H54 (cell line): ENCODE measurements around the gene GRIK1.

Experiments
- DNase-seq: peaks from one replicate; pipeline ENCODE4 v3.0.0; 2011; ENCODE audit warnings: low spot score, mixed read lengths; ENCODE audit not compliant: insufficient read length
- FAIRE-seq: peaks from 3 replicates; lab custom pipeline; 2011; peaks lifted over from hg19 to GRCh38; lab: Jason Lieb, UNC
- POLR2A ChIP-seq: IDR thresholded peaks from 2 replicates; pipeline ENCODE4 v1.6.1; 2011; ENCODE audit warnings: low read depth, mild to moderate bottlenecking, low read length

Gene GRIK1

DNA sequence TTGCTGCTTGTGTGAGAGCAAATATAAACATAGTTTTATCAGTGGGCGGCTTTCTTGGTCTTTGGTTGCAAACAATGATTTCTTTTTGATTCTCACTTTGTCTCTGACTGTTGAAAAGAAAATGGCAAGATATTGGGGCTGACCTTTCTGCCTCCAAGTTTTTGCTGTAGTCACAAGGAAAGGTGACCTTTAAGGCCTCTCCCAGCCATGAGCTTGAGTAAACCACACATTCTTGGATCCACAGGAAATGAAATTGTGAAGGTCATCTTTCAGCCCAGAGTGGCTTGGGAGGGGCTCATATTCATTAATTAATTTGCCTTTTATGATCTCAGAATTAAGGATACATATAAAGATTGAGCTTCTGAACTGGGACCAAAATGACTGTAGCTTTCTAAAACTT, 399.5 kb downstream of the GRIK1 start:
- no peak for TF ChIP-seq POLR2A
- DNase-seq = no peak
- FAIRE-seq = no peak

DNA sequence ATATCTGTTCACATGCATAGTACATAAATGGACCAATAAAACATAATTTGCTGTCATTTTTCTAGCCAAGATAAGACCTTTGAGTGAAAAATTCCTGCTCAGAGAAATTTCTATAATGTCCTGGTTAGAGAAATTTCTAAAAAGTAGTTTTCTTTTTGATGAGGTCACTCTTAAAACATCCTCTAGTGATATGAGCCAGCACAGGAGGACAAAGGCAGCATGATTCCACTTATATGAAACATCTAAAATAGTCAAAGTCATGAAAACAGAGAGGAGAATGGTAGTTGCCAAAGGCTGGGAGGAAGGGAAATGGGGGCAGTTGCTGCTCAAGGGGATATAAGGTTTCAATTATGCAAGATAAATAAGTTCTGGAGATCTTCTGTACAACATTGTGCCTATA, 401.7 kb downstream of the GRIK1 start:
- TF ChIP-seq POLR2A = no peak
- no peak for FAIRE-seq
- no peak for DNase-seq

DNA sequence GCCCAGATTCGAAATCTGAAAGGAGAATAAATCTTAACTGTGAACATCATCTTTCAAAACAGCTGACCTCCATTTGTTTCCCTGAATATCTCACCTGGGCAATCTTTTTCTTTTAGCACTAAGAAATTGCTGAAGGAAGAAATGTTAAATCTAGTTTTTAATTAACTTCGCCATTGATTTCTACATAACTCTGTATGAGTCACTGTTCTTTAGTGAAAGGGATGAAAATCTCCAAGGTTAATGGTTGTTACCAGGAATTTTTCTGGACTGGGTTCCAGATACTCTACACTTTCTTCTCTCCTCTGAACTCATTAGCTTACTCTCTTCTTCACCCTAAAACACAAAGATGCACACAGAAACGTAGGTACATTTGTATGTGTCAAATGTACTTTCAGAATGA, 405.3 kb downstream of the GRIK1 start:
- TF ChIP-seq POLR2A = no peak
- DNase-seq (no peak), FAIRE-seq (no peak)

DNA sequence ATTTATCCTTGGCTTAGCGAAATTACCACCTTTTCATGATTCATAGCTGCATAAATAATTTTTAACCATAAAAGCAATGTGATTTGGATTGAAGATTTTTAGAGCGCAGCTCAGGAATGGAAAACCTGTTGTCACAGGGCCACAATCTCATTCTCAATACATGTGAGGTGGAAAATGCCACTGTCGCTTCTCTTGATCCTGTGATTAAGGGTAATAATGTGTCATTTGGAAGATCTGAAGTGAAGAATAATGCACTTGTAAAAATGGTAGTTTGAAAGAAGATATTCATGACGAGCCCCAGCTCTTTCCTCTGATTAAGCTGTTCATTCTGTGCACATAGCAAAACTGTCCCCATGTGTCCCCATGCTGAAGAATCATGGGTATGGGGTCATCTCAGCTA, 410.7 kb downstream of the GRIK1 start:
- no peak for FAIRE-seq
- no peak for TF ChIP-seq POLR2A
- no peak for DNase-seq

DNA sequence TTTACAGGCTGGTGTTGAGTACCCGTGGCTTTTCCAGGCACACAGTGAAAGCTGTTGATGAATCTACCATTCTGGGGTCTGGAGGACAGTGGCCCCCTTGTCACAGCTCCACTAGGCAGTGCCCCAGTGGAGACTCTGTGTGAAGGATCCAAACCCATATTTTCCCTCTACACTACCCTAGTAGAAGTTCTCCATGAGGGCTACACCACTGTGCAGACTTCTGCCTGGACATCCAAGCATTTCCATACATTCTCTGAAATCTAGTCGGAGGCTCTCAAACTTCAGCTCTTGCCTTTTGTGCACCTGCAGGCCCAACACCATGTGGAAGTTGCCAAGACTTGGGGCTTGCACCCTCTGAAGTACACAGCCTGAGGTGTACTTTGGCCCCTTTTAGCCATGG, 413.3 kb downstream of the GRIK1 start:
- DNase-seq (no peak), FAIRE-seq (no peak)
- TF ChIP-seq POLR2A = no peak

DNA sequence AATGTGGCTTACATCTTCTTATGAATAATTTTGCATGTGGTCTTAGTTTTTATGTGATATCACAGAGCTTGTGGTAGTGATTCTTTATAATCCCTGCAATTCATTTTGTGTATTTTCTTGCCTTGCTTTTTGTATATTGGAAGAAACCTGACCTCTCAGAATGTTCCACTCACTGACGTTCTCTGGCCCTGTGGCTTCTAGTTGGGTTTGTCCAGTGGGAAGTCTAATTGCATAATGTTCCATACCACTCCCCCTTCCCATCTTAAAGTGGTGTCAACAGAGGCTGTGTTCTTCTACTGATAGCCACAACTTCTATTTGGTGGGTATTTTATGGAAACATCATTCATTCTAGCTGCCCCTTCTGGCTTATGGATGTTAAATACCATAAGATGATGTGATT, 415.7 kb downstream of the GRIK1 start:
- FAIRE-seq (no peak), DNase-seq (no peak)
- no peak for TF ChIP-seq POLR2A

DNA sequence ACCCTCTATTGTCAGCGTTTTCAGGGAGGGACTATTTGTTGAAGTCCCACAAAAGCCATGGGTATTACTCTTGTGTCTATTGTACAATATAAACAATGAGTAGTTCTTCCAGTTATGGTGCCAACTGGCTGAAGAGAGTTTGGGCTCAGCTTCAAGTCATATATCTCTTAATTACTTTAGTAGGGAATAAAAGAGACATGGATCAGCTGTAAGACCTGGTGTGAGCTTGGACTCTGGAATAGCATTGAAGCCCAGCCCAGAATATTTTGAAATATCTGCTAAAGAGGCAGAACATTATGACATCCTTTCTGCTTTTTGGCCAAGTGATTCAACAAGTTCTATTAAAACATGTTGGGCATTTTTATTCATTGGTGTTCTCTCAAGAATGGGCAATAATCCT, 416.1 kb downstream of the GRIK1 start:
- TF ChIP-seq POLR2A = no peak
- FAIRE-seq (no peak), DNase-seq (no peak)

DNA sequence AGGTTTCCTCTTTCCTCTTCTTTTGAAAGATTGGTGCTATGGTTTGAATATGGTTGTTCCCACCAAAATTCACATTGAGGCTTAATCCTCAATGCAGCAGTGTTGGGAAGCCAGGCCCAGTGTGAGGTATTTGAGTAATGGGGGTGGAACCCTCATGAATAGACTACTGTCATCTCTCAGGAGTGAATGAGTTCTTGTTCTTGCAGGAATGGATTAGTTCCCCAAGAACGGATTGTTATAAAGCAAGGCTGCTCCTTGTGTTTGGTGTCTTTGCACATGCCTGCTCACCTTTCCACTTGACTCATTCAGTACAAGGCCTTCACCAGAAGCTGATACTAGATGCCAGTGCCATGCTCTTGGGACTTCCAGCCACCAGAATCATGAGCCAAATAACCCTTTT, 417.9 kb downstream of the GRIK1 start:
- TF ChIP-seq POLR2A = no peak
- FAIRE-seq (no peak), DNase-seq (no peak)

DNA sequence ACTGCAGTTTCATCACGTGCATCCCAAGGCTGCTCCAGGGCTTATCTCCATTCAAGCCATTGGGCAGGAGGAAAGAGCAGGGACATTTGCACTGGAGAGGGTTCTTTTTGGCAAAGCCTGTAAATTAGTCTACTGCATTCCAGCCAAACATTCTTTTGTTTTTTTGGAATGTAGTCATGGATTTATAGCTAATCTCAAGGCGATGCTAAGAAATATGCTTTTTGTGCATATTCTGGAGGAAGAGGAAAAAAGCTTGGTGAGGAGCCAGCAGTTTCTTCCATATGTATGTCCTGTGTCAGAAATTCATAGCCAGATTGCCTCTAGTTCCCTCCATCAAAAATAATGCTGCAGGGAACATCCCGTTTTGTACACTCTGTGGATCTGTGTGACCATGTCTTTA, 419.6 kb downstream of the GRIK1 start:
- FAIRE-seq = no peak
- TF ChIP-seq POLR2A = no peak
- DNase-seq = no peak

DNA sequence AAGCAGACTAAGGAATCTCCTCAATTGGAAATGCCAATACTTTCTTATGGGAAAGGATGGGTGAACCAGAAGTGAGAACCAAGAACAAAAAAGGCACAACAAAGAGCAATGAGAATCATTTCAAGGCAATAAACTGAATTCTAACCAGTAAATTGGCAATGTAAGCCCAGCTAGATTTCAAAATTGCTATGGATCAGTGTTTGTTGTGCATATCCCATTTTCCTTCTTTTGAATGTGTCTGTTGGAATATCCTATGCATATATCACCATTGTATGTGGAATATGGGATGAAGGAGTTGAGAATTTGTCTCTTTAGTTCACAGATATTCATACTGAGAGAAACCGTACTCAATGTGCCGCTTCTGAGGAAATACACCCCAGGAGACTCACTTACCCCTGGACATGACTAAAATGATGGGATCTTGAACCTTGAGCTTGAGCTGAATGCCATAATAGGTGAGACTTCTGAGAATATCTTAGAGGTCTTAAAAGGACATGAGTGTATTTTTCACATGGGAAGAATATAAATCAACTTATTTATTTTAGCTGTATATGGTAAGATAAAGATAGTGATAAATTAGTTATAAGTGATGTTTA, 425.0 kb downstream of the GRIK1 start:
- FAIRE-seq = no peak
- no peak for TF ChIP-seq POLR2A

DNA sequence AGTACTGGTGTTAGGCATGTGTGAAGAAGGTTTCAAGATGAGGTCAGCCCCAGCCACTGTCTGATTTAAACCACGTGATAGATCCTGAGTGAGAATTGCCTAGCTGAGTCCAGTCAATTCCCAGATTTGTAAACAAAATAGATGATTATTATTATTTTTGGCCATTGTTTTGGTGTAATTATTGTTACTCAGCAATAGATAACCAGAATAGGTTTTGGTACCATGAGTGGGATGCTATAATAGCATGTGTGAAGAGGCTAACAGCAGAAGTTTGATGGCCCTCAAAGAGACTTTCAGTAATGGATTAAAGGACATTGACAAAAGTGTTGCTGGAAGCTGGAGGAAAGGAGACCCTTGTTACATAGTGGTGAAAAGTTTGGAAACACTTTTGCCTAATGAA, 426.3 kb downstream of the GRIK1 start:
- DNase-seq (no peak), FAIRE-seq (no peak)
- no peak for TF ChIP-seq POLR2A

More for the DNA sequence above, 425.0 kb downstream of the GRIK1 start:
- DNase-seq = no peak

DNA sequence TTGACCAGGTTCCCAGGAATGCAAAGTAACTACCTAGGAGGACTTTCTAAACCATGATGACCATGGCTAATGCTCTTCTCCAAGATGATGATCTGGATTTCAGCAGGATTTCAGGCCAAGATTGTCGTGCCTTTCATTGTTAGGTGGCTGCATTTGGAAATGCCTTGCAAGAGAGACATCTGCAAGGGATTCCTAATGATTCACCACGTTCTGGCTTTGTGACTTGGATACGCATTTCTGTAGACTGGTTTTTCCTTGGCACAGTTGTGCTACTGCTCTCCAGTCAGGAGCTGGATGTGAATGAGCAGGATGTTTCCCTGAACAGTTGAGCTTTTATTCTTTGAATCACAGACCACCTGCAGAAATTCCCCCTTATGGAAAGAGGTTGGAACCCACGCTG, 428.7 kb downstream of the GRIK1 start:
- no peak for TF ChIP-seq POLR2A
- FAIRE-seq (no peak), DNase-seq (no peak)

DNA sequence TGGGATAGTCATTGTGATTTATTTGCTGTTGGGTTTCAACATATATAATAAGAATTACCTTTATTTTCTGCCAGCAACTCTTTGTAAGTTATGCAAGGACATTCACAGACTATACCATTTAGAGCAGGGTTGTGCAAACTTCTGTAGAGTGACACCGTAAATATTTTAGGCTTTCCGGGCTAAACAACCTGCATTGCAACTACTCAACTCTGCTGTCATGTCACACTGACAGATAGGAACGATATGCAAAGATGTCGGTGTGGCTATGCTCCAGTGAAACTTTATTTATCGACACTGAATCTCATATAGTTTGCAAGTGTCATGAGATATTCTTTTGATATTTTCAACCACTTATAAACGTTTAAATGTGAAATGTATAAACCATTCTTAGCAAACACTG, 430.7 kb downstream of the GRIK1 start:
- no peak for DNase-seq
- no peak for FAIRE-seq
- no peak for TF ChIP-seq POLR2A

DNA sequence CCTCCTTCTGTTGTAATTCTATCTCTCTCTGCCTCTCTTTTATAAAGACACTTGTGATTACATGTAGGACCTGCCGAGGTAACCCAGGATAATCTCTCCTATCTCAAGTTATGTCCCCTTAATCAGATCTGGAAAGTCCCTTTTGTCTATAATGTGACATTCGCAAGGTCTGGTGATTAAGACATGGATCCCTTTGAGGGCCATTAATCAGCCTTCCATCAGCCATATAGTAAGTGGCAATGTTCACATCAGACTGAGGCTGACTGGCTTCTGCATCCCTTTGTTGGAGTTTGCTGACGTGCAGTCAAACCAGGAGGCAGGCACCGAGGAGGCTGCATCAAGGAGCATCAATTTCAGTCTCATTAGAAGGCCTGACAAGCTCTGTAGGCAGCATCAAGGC, 431.5 kb downstream of the GRIK1 start:
- DNase-seq = no peak
- no peak for FAIRE-seq
- no peak for TF ChIP-seq POLR2A

DNA sequence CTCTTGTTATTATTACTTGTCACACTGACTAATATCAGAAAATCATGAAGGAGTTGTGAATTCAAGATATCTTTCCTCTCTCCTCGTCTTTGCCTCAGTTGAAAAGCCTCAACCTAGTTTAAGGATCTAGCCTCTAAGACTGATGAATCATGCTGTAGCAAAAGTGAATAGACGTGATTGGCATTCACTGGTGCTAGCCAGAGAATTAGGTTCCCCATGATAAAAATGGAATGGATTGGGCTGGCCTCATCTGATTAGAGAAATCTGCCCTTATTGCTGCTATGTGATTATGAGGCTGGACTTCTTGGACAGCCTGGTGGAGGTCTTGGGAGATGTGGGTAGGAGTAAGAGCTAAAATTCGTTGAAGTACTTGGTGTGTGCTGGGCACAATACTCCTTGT, 432.8 kb downstream of the GRIK1 start:
- TF ChIP-seq POLR2A = no peak
- FAIRE-seq (no peak), DNase-seq (no peak)

DNA sequence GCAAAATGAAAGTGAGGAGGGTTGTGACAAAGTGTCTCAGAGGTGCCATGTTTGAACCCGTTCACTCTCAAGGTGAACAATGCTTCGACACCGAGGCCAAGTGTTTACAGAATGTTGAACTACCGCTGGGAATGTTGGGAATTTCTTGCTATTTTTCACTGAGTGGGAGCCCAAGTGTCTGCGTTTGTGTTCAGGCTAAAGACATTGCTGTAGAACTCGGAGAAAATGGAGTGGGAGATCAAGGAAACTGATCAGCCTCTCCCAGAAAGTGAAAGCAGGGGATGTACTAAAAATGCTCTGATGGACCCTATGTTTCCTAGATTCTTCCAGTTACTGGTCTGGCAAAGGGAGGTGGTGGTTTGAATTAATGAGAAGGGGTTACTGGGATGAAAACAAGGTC, 433.6 kb downstream of the GRIK1 start:
- FAIRE-seq = no peak
- no peak for DNase-seq
- TF ChIP-seq POLR2A = no peak
